ENCODE results near the gene KRT78.

The KRT78 gene

GRCh38 chr12:52817003-52817698, 31.6 kb downstream of the KRT78 start:
- no peak for TF ChIP-seq CTCF (IDR thresholded peaks at IDR 0.05; ENCODE audit: extremely low read depth, missing control alignments)
- no peak for DNase-seq (ENCODE audit: low spot score)

- DNase-seq (ENCODE audit: low spot score) = no peak
- TF ChIP-seq CTCF (IDR thresholded peaks at IDR 0.05; ENCODE audit: extremely low read depth, missing control alignments) = no peak
Measured at GRCh38 chr12:52815676-52816588, 32.9 kb downstream of the KRT78 start.

- no peak for TF ChIP-seq CTCF (IDR thresholded peaks at IDR 0.05; ENCODE audit: extremely low read depth, missing control alignments)
- no peak for DNase-seq (ENCODE audit: low spot score)
Measured at GRCh38 chr12:52815161-52815560, 33.6 kb downstream of the KRT78 start.

GRCh38 chr12:52814710-52815155, 34.1 kb downstream of the KRT78 start:
- TF ChIP-seq CTCF (IDR thresholded peaks at IDR 0.05; ENCODE audit: extremely low read depth, missing control alignments) = no peak
- DNase-seq (ENCODE audit: low spot score) = no peak

- DNase-seq (ENCODE audit: low spot score) = no peak
- no peak for TF ChIP-seq CTCF (IDR thresholded peaks at IDR 0.05; ENCODE audit: extremely low read depth, missing control alignments)
Measured at GRCh38 chr12:52813885-52814709, 34.7 kb downstream of the KRT78 start, which contains the start of gene KRT4. Gene KRT4 (minus strand): TSS chr12:52814116. CDS start chr12:52814058, 58 bp downstream.

GRCh38 chr12:52813203-52813819, 35.5 kb downstream of the KRT78 start:
- TF ChIP-seq CTCF (IDR thresholded peaks at IDR 0.05; ENCODE audit: extremely low read depth, missing control alignments) = no peak
- no peak for DNase-seq (ENCODE audit: low spot score)
